ENCODE measurements around the gene SPTSSB.

- no peak for TF ChIP-seq CTCF (IDR thresholded peaks at IDR 0.05; ENCODE audit: poor library complexity)
- TF ChIP-seq EZH2 (IDR thresholded peaks at IDR 0.05; ENCODE audit: borderline replicate concordance), result no peak
Observed at GRCh38 chr3:161372321-161373260, 1.3 kb upstream of the SPTSSB start.

Measured in hepatocyte (in vitro differentiated cells).